ENCODE data around the gene CHD5. TPM values are rescaled to one million over a fixed set of nuclear protein-coding genes. Genes with fewer than 3 reads are reported as not detected.

The CHD5 gene
- total RNA-seq, 1 experiment from 2014 or later, result 1.6 TPM

- Mint-ChIP-seq H3K27me3 (ENCODE audit: low read depth) (peaks cover 3% of the 10 kb centered on the region), H3K36me3 (ENCODE audit: insufficient read depth in 1 of 3, low read depth in 3 of 3) (no peaks in the 10 kb centered on the region), H3K4me1 (peaks cover 3 to 5% of the 10 kb centered on the region in 2 experiments; a peak in 2 of 4 replicates), H3K27ac (no peak overlapping the region), H3K4me3 (no peak overlapping the region), H3K9me3 (no peaks in the 10 kb centered on the region)
- no peaks in the 10 kb centered on the region for H3K79me2 ChIP-seq (ENCODE audit: insufficient read depth, low read length)
- H2BK120ac ChIP-seq (ENCODE audit: low read depth, low read length, poor library complexity, severe bottlenecking), result no peak overlapping the region
- H3K14ac ChIP-seq (ENCODE audit: insufficient read depth, low read length), result no peak overlapping the region
- H2BK5ac ChIP-seq (ENCODE audit: insufficient read length, low read length), result no peak overlapping the region
- no peak overlapping the region for H4K91ac ChIP-seq (ENCODE audit: insufficient read length, low read depth, low read length)
- peaks cover 14% of the 10 kb centered on the region; the same call in 1 of the 2 replicates for H3K27me3 ChIP-seq (ENCODE audit: insufficient read depth, low read length)
- TF ChIP-seq CTCF (conservative IDR thresholded peaks at IDR 0.05), result no peak
- H2BK15ac ChIP-seq (ENCODE audit: low read depth, low read length), result no peak overlapping the region
- no CpG with 5 or more reads among the region's 6 CpGs for WGBS (ENCODE audit: extremely low coverage, insufficient read length, low lambda C conversion rate)
- H3K27ac ChIP-seq (ENCODE audit: insufficient read length, low read depth, low read length), result no peak overlapping the region
- no peak overlapping the region for H2AFZ ChIP-seq (ENCODE audit: low read length)
- no peak overlapping the region for H3K4ac ChIP-seq (ENCODE audit: low read depth, low read length)
- no peak overlapping the region for H2BK12ac ChIP-seq (ENCODE audit: insufficient read length, low read depth, low read length)
- no peak overlapping the region for H2AK5ac ChIP-seq (ENCODE audit: insufficient read length, low read length)
- H3K18ac ChIP-seq (ENCODE audit: insufficient read length, low read depth, low read length), result no peak overlapping the region
- no peak overlapping the region for H3K23ac ChIP-seq (ENCODE audit: insufficient read length, low read depth, low read length)
- H3K23me2 ChIP-seq (ENCODE audit: insufficient read length, low read depth, low read length, poor library complexity, severe bottlenecking), result no peaks in the 10 kb centered on the region
- no peaks in the 10 kb centered on the region for H3K9me3 ChIP-seq (ENCODE audit: control insufficient read depth, low read depth, low read length)
- no peaks in the 10 kb centered on the region for H3K79me1 ChIP-seq (ENCODE audit: insufficient read depth, low read depth, low read length, poor library complexity, severe bottlenecking)
- no peaks in the 10 kb centered on the region for H4K20me1 ChIP-seq (ENCODE audit: control insufficient read depth, insufficient read depth, insufficient read length)
- H2BK20ac ChIP-seq (ENCODE audit: low read depth, low read length, poor library complexity, severe bottlenecking), result no peak overlapping the region
- no peak overlapping the region for H3K9ac ChIP-seq (ENCODE audit: extremely low read depth, insufficient read length, low read length)
- DNase-seq, result no peak
- no peak overlapping the region for H3K4me2 ChIP-seq (ENCODE audit: insufficient read depth, insufficient read length, low read length)
- H4K5ac ChIP-seq (ENCODE audit: insufficient read length, low read depth, low read length), result no peak overlapping the region
- H4K8ac ChIP-seq (replicated peaks; ENCODE audit: insufficient read length, low read depth, low read length), result no peak overlapping the region
- no peak overlapping the region for H3T11ph ChIP-seq (ENCODE audit: low read length)
- H3K56ac ChIP-seq (ENCODE audit: insufficient read length, low read depth, low read length), result no peak overlapping the region
- H3K4me1 ChIP-seq (ENCODE audit: insufficient read depth, low read length), result no peaks in the 10 kb centered on the region
Measured at GRCh38 chr1:6175411-6175828, 4.7 kb downstream of the CHD5 start.
